SJSA1 (cell line): ENCODE results near the gene FOXN3. TPM values are rescaled to one million over a fixed set of nuclear protein-coding genes. Genes with fewer than 3 reads are reported as not detected.
"Not testable (repeated sequence)": the region's sequence is repeated elsewhere in the genome, so short reads cannot be mapped to it uniquely, and the experiment has no call there.

Experiments used
- DNase-seq, 2 experiments: peaks; one replicate each; pipeline ENCODE4 v3.0.0-alpha.2; 2015 to 2020; ENCODE audit warnings: low spot score in 2 of 2, low read depth in 1 of 2
- H3K27ac ChIP-seq: fragments of 250-450 bp; sonication (Bioruptor Pico); 2 replicates; pipeline ENCODE4 v1.5.1; 2020; ENCODE audit warnings: mild to moderate bottlenecking, moderate library complexity
- H3K27me3 ChIP-seq: fragments of 250-450 bp; sonication (Bioruptor Pico); replicated peaks from 2 replicates; pipeline ENCODE4 v1.5.1; 2020; ENCODE audit warnings: mild to moderate bottlenecking, moderate library complexity
- H3K36me3 ChIP-seq: fragments of 250-450 bp; sonication (Bioruptor Pico); 2 replicates; pipeline ENCODE4 v1.5.1; 2020; ENCODE audit warnings: mild to moderate bottlenecking
- H3K4me1 ChIP-seq: fragments of 250-450 bp; sonication (Bioruptor Pico); replicated peaks from 2 replicates; pipeline ENCODE4 v1.6.1; 2021; ENCODE audit warnings: mild to moderate bottlenecking
- H3K4me3 ChIP-seq: fragments of 250-450 bp; sonication (Bioruptor Pico); 2 replicates; pipeline ENCODE4 v1.5.1; 2020; ENCODE audit warnings: mild to moderate bottlenecking
- H3K9me3 ChIP-seq: fragments of 250-450 bp; sonication (Bioruptor Pico); replicated peaks from 2 replicates; pipeline ENCODE4 v1.5.1; 2020; ENCODE audit warnings: mild to moderate bottlenecking
- total RNA-seq: library from RNA; depleted of rRNA; stranded (reverse); fragments of >200 nt; shearing (Covaris generic); gene quantifications from 2 replicates; pipeline ENCODE4 v1.2.3, GENCODE V29; 2014

FOXN3 gene
- total RNA-seq, 1 experiment from 2014 or later, result 31.0 TPM

DNA sequence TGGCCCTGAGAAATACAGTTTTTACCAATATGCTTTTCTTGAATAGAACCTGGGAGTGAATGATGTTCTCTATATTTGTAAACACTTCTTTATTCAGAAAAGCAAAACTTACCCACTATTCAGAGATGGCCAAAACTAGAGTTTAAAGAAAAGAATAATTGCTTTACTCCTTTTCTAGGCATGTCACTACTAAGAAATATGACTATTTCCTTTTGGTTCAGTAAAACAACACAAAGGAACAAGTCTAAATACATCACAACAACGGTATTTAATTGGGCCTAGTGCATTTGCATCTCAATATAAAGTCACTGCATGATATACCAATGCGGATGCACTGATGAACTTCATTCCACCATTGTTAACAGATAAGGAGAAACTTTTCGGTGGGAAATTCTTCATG is 207.5 kb downstream of the FOXN3 start:
- Histone ChIP-seq H3K4me1 (no peaks in the 10 kb centered on the region), H3K9me3 (no peaks in the 10 kb centered on the region), H3K36me3 (no peaks in the 10 kb centered on the region; the same call in 1 of the 2 replicates), H3K4me3 (no peak overlapping the region), H3K27me3 (no peaks in the 10 kb centered on the region), H3K27ac (no peak overlapping the region)
- no peak for DNase-seq

DNA sequence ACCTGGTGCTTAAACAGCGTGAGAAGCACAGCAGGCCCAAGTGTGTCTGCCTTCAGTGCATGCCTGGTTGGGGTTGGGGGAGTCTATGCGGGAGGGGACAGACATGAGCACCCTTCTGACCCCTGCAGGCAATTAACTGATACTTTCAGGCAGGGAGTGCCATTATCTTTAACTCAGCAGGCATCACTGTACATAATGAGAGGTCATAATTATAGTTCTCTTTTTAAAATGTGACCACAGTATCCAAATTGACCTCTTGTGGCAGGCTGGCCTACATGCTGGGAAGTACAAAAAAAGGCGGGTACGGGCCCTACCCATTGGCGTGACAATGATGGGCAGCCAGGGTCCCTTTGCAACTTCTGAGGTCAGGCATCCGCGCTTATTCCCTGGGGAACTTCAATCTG is 209.1 kb downstream of the FOXN3 start:
- no peak overlapping the region for H3K4me3 ChIP-seq
- no peaks in the 10 kb centered on the region for H3K27me3 ChIP-seq
- no peaks in the 10 kb centered on the region; the same call in 1 of the 2 replicates for H3K36me3 ChIP-seq
- H3K4me1 ChIP-seq, result no peaks in the 10 kb centered on the region
- H3K9me3 ChIP-seq, result no peaks in the 10 kb centered on the region
- no peak for DNase-seq
- H3K27ac ChIP-seq, result no peak overlapping the region

DNA sequence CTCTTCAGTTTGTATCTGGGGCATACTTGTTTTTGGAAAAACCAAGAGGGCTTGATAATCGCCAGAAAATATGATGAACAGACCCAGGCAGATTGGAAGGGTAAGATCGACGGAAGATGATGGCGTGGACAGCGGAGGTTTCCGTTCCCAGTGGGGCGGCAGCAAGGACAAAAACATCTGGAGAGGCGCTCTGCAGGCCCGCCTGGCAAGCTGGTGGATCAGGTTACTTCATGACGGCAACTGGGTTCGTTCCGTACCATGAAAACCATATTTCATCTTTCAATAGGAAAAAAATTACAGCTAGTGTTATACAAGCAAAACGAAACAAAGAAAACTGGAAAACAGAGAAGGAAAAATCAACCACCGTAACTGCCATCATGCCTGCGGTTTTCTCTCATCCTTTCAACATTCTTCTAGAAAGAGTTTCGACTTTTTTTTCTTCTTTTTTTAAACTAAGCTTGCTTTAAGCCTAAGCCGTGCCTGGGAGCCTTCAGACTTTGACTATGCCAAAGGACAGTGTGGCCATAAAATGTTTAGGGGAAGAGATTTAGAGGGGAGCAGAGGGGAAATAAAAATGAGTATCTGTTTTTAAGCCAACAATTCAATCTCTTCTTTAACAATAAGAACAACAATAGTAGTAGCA is 210.5 kb downstream of the FOXN3 start:
- no peak overlapping the region for H3K27ac ChIP-seq
- no peaks in the 10 kb centered on the region for H3K9me3 ChIP-seq
- H3K4me3 ChIP-seq, result no peak overlapping the region
- no peaks in the 10 kb centered on the region for H3K36me3 ChIP-seq
- no peaks in the 10 kb centered on the region for H3K27me3 ChIP-seq
- DNase-seq, result no peak
- H3K4me1 ChIP-seq, result no peaks in the 10 kb centered on the region

DNA sequence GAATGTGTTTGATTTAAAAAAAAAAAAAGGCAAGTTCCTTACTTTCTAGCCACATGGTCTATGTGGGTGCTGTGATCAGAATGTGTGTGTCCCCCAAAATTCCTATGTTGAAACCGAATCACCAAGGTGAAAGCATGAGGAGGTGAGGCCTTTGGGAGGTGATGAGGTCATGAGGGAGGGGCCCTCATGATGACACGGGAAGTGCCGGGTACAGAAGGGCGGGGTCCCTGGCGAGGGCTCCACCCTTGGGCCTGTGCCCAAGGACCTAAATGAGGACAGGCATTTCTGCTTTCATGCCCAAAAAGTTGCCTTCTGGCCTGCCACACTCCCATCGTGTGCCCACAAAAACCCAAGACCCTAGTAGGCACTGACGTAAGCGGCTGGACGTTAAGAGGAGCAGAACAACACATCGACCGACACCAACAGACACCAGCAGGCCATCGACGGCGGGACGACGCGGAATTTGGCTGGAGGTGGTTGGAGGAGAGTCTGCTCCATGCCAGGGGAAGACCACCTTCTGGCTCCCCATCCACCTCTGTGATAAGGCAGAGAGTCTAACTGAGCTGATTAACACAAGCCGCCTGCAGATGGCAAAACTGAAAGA is 211.8 kb downstream of the FOXN3 start:
- H3K4me3 ChIP-seq, result no peak overlapping the region
- no peaks in the 10 kb centered on the region for H3K36me3 ChIP-seq
- no peaks in the 10 kb centered on the region for H3K4me1 ChIP-seq
- H3K27ac ChIP-seq, result no peak overlapping the region
- DNase-seq, result no peak
- H3K9me3 ChIP-seq, result no peaks in the 10 kb centered on the region
- no peaks in the 10 kb centered on the region for H3K27me3 ChIP-seq

DNA sequence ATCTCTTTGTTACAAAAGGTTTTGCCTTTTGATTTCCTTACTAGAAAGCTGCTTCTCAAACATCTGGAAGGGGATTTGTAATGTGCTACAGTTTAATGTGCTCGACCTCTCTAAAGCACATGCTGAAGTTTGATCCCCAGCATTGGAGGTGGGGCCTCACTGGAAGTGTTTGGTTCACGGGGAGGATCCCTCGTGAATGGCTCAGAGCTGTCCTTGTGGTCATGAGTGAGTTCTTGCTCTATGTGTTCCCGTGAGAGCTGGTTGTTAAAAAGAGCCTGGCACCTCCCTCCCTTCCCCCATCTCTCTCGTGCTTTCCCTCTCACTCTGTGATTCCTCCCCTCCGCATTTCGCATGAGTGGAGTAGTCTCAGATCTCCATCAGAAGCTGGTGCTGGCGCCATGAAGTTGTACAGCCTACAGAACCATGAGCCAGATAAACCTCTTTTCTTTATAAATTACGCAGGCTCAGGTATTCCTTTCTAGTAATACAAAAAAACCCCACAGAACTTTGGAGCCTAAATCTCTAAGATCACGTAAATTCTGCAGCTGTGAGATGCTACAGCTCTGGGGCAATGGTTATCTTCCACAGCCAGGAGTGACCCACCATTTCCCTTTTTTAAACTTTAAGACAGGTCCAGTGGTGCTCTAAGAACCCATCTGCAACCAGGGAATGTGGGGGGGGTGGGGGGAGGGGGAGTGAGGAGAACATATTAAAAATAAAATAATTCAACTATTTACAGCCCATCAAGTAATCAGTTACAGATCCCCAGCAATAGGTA is 214.4 kb downstream of the FOXN3 start:
- H3K9me3 ChIP-seq, result no peaks in the 10 kb centered on the region
- no peaks in the 10 kb centered on the region for H3K36me3 ChIP-seq
- no peak overlapping the region for H3K4me3 ChIP-seq
- H3K4me1 ChIP-seq, result no peaks in the 10 kb centered on the region
- H3K27me3 ChIP-seq, result no peaks in the 10 kb centered on the region
- no peak for DNase-seq
- H3K27ac ChIP-seq, result no peak overlapping the region

DNA sequence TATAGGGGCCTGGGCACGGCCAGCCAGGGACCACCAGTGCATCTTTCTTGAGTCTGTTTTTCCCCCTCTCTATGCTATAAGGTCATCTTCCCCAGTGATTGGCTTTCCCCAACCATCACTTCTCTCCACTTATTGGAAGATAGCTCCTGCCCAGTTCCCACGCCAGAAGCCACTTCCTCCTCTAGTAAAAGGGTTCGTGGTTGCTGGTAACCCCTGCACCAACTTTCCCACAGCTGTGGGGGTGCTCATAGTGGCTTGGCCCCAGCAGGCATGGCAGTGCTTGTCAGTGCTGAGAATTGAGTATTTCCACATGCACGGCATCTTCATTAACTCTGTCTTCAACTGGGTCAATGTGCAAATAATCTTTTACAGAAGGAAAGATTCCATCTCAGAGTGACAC is 215.4 kb downstream of the FOXN3 start:
- Histone ChIP-seq H3K4me3 (no peak overlapping the region), H3K36me3 (no peaks in the 10 kb centered on the region), H3K27ac (no peak overlapping the region), H3K9me3 (no peaks in the 10 kb centered on the region), H3K27me3 (no peaks in the 10 kb centered on the region), H3K4me1 (no peaks in the 10 kb centered on the region)
- no peak for DNase-seq

DNA sequence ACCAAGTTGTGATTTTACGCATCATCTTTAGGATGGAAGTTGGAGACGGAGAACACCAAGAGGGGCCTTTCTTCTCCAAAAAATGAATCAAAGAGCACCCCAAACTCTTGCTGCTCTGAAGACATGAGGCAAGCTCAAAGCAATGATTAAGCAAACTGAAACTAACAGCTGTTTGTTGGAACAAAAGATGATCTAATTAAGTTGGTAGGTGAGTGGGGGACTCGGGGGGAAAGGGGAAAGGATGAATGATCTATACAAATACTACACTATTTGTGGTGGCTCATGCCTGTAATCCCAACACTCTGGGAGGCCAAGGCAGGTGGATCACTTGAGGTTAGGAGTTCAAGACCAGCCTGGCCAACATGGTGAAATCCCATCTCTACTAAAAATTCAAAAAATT is 217.7 kb downstream of the FOXN3 start:
- H3K4me1 ChIP-seq, H3K9me3 ChIP-seq, DNase-seq, H3K36me3 ChIP-seq, H3K27me3 ChIP-seq, H3K4me3 ChIP-seq, H3K27ac ChIP-seq: not testable (repeated sequence)

DNA sequence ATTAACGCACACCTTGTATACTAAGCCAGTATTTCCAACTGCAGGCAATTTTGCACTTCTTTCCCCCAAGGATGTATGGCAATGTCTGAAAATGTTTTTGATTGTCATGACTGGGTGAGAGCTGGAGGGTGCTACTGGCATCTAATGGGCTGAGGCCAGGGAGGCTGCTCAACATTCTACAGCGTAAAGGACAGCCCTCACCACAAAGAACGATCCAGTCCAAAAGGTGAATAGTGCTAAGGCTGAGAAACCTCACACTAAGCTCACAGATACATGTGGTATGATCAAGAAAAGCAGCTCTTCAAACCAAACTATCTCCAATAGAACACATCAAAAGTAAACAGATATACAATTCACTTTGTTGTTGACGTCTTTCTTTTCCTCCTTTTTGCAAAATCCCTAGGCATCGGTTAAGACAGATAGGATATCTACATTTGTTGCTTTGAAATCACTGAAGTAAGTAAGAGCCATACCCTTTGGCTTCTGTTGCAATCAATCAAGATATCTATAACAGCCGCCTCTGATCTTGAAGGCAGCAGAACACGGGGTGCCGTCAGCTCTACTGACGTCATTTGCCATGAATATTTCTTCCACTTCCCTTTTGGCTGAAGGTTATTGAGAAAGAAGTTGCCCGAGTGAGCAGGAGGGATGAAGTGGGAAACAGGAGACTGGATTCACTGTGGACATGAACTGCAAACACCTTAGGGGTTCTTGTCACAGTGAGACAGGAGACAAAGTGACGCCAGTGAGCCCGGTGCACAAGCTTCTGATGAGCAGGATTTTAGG is 218.3 kb downstream of the FOXN3 start:
- H3K4me3 ChIP-seq, result no peak overlapping the region
- DNase-seq, result no peak
- H3K27ac ChIP-seq, result no peak overlapping the region
- no peaks in the 10 kb centered on the region for H3K9me3 ChIP-seq
- no peaks in the 10 kb centered on the region for H3K36me3 ChIP-seq
- no peaks in the 10 kb centered on the region for H3K27me3 ChIP-seq
- no peaks in the 10 kb centered on the region for H3K4me1 ChIP-seq

DNA sequence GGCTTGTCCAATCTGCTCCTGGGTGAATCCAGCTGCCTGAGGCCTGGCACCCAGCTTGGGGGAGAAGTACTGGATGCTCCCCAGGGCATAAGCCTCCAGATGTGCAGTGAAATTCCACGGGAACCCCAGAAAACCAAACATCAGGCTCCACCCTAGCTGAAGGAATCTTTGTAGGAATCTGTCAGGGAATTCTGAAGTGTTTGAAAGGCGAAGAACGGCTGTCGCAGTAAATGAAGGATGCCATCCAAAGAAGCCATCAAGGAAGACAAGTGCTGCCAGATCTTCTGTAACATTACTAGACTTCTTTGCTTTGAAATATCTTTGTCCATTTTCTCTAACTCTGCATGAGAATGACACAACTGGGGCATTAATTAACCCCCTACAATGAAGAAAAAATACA is 219.4 kb downstream of the FOXN3 start:
- no peak overlapping the region for H3K27ac ChIP-seq
- no peaks in the 10 kb centered on the region for H3K36me3 ChIP-seq
- H3K4me1 ChIP-seq, result no peaks in the 10 kb centered on the region
- DNase-seq, result no peak
- H3K4me3 ChIP-seq, result no peak overlapping the region
- H3K27me3 ChIP-seq, result no peaks in the 10 kb centered on the region
- H3K9me3 ChIP-seq, result no peaks in the 10 kb centered on the region

DNA sequence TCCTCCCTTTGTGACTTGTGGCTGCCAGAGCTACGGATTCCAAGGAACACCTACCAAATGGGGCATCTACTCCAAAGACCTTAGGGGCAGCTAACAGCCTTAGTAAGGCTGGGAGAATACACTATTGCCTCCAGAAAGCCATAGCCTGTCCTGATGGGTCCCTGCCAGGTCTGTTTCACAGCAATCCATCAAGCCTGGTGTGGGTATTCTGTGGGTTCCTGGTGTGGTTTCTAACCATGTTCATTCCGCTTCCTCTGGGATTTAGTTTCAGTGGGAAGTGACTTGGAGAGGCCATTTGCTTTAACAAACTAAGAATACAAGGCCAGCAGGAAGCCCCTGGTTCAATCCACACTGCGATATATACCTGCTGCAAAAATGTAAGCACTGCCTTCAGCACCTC is 220.5 kb downstream of the FOXN3 start:
- H3K27me3 ChIP-seq, result no peaks in the 10 kb centered on the region
- no peak for DNase-seq
- H3K27ac ChIP-seq, result no peak overlapping the region
- no peak overlapping the region for H3K4me3 ChIP-seq
- no peaks in the 10 kb centered on the region for H3K9me3 ChIP-seq
- H3K4me1 ChIP-seq, result no peaks in the 10 kb centered on the region
- no peaks in the 10 kb centered on the region for H3K36me3 ChIP-seq

DNA sequence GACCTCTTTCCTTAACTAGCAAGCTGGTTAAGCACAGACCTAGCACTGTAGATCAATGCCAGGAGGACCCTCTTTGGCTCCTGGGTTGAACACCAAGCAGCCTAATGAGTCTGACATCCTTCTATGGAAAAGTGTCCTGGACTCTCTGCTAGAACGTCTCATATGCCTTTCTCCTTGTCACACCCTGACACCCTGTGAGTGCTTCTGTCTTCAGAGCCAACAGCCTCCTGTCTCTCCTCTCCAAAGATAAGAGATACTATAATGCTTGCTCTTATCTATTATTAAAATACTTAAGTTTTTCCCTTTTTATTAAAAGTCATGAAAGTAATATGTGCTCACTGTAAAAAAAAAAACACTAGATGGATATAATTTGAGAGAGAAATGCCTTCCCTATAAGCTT is 222.7 kb downstream of the FOXN3 start:
- Histone ChIP-seq H3K9me3 (no peaks in the 10 kb centered on the region), H3K4me3 (no peak overlapping the region), H3K4me1 (no peaks in the 10 kb centered on the region), H3K36me3 (no peaks in the 10 kb centered on the region), H3K27me3 (no peaks in the 10 kb centered on the region), H3K27ac (no peak overlapping the region)
- no peak for DNase-seq

DNA sequence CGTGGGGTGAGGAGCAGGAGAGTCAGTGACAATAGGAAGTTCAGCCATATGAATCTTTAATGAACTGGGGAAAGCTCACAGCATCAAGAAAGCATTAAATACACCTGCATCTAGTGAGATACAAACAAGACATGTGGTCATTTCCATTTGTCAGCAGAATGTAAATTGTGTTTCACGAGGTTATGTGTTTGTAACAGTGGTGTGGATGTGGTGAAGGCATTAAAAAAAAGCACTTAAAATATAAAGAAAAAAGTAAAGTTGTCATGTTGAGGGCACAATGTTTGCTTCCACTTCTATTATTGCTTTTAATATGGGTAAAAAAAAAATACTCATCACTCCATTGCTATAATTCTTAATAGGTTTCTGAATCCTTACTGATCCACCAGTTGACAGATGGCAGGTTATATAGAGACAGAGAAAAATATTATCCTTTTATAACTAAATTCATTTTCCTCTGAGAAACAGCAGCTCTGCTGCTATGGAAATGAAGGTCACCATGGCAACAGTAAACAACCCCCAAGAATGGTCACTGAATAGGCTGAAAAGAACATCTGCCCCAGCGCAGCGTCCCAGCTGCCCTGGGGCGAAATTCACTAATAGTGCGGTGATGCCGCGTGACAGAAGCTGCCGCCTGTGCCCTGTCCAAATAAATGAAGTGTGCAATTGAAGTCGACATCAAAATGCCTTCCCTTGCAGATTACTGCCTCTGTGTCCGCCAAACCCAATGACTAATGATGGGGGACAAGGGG is 226.1 kb downstream of the FOXN3 start:
- H3K27ac ChIP-seq, result no peak overlapping the region
- H3K9me3 ChIP-seq, result no peaks in the 10 kb centered on the region
- peaks cover 5% of the 10 kb centered on the region; the same call in 1 of the 2 replicates for H3K36me3 ChIP-seq
- no peak for DNase-seq
- no peaks in the 10 kb centered on the region for H3K27me3 ChIP-seq
- no peak overlapping the region for H3K4me3 ChIP-seq
- H3K4me1 ChIP-seq, result peaks cover 9% of the 10 kb centered on the region

DNA sequence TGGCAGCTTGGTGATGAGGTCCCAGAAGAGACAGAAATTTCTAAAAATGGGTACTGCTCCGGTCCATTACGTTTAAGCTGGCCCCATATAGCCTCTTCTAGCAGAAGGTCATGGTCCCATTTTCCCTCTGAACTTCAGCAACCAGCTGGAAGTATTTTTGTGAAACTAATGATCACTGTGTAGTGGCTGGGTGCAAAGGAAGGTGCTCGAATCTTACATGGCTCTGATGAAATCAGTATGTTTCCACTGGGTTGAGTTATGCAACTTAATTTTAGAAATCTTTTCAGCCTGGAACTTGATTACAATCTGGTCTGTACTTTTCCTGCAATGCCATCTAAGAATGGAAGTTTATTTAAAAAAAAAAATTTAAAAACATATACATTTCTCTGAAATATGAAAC is 228.5 kb downstream of the FOXN3 start:
- DNase-seq, result no peak
- H3K4me3 ChIP-seq, result no peak overlapping the region

More for the DNA sequence above, 228.5 kb downstream of the FOXN3 start:
- Histone ChIP-seq H3K4me1 (peaks cover 11% of the 10 kb centered on the region), H3K9me3 (no peaks in the 10 kb centered on the region), H3K27ac (no peak overlapping the region), H3K36me3 (peaks cover 5% of the 10 kb centered on the region; the same call in 1 of the 2 replicates), H3K27me3 (no peaks in the 10 kb centered on the region)
